ENCODE measurements around the gene CHRNA4.

The CHRNA4 gene

DNA sequence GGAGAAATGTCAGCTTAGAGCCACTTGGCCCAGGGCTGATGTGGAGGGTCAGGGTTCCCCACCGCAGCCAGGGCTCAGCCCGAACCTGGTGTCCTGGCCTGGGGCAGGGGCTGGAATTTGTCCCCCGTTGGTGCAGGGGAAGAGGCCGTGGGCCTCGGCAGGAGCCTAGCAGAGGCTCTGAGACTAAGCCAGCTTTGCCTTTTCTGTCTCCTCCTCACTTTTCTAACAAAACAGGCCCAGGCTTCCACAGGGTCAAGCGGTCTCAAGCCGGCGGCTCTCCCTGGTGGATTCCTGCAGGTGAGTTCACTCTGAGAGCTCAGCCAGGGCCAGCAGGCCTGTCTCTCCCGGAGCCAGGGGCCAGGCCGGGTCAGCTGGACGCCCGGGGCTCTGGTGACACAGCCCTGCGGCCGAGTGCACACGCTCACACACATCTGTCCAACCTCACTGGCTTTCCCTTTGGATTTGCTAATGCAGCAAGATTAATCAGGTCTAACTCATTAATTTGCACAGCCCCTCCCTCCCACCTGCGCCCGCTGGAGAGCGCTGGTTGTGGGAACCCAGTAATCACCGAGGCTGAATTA is 2.9 kb upstream of the CHRNA4 start:
- no peak for DNase-seq (ENCODE audit: low read depth in 2 of 2)

DNA sequence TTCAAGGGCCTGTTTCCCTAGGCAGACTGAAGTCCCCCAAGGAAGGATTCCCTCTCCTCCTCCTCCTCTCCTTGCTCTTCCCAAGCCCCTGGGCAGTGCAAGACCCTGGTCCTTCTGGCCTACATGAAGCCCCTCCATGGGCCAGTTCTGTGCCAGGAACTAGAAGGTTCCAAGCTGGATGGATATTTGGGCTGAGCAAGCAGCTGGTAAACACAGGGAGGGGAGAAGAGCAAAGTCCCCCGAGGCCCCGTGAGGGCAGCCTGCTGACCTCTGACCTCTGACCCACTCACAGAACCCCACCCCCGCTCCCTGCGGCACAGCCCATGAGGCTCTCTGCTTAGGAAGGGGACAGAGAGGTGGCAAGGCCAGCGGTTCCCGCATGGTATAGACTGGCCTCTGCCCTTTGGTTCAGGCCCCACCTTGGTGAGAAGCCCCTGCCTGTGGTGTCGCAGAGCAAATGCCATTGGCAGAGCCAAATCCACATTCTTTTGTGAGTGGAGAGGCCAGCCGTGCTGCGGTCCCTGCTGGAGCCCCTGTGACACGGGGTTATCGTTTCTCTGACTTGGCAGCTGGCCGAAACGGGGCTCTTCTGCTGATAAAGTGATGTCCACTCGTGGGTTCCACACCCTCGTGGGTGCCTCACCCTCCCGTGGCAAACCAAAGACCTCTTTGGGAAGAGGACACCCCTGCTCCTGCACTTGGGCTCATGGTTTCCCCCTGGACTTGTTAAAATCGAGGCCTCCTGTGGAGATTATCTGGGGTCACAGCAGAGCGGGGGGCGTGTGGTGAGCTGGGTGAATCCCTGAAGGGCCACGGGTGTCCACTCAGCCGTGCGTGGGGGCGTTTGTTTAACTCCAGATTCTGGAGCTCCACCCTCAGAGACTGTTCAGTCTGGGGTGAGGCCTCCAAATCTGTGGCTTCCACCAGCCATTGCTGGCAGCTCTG is 2.1 kb upstream of the CHRNA4 start:
- DNase-seq (ENCODE audit: low read depth in 2 of 2) = no peak

DNA sequence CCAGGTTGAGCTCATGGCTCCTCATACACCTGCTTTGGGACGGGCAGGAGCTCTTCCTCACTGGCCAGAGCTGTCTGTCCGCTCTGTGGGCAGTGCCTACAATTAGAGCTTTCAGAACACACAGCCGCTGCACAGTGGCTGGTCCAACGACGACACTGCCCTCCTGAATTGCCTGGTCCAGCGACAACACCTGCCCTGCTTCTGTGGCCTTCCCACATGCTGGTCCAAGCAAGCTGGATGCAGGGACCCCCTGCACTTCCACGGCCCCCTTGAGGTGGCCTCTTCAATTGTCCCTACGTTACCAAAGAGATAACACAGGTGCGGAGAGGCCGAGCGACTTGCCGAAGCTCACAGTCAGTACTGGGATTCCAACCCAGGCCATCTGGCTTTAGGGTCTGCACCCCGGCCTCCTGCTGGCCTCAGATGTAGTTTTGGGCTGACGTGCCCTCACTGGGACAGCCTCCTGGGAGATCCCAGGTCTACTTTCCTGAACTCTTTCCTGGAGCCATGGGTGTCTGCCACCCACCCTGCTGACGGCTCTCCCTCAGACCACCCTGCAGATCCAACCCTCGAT is 1.4 kb upstream of the CHRNA4 start:
- no peak for DNase-seq (ENCODE audit: low read depth in 2 of 2)

DNA sequence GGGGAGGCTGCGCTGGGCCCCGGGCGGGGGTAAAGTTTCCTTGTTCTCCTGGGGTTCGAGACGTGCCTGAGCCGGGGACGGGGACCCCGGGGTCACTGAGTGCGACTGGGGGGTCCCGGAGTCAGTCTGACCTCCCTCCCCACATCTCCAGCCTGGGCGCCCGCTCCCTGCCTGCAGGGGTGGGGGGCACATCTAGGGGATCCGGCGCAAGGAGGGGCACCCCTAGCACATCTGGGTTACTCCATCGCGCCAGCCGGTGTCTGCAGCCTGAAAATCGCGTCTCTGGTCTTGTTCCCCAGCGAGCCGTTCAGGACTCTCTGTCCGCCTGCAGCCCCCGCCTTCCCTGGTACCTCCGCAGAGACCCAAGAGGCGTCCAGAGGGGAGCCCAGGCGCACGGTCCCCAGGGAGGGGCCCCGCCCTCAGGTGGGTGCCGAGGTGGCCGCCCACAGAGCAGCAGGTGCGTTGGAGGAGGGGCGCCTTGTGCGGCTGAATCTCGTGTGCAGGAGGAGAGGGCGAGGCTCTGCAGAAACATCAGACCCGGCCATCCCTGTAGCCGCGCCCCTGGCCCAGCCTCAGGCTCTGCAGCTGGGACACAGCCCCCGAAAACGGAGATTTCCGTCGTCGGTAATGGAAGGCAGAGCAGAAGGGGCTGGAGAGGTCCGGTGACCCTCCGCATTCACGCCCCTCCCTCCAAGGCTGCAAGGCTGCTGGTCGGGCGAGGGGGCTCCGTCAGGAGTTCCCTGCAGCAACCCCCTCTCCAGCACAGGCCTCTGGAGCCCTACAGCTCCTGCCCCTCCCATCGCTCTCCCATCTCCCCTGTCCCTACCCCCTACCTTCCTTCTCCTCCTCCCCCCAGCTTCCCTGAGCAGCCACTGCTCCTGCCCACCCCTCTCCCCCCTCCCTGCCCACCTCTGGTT is 628 bp upstream of the CHRNA4 start:
- DNase-seq (ENCODE audit: low read depth in 2 of 2) = no peak

DNA sequence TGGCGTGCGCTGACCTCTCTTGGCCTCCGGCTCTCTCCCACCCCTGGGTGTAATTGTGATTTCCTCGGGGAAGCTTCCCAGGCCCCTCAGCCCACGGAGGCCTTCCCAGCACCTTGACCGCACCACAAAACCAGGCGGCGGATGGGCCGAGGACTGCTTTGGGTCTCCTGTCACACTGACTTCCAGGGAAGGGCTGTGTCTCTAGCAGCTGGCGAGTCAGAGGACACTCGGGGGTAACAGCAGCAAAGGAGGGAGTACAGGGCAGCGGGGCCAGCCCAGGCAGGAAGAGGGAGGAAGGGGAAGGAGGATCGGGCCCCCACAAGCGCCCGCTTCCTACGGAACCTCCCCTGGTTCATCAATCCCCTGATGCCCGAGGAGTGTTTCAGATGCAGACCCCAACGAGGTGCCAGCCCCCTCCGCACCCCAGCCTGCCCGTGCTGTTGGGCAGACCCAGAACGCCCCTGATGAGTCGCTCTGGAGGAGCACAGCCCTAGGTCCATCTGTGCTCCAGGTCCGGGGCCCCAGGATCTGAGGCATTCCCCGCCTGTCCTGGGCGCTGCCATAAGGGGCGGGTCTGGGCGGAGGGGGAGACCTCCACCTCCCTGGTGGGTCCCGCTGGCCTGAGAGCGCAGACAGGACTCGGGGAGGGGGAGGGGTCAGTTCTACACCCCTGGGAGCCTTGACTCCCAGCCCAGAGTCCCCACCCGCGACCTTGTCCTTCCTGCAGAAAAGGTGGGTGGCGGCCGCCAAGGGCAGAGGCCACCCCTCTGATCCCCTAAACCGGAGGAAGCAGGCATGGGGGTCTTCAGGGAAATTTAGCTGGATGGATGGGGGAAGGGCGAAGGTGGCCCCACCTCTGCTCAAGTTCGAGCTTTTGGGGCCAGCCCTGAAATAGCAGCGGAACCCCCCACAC is 956 bp downstream of the CHRNA4 start:
- DNase-seq (ENCODE audit: low read depth in 2 of 2) = no peak

DNA sequence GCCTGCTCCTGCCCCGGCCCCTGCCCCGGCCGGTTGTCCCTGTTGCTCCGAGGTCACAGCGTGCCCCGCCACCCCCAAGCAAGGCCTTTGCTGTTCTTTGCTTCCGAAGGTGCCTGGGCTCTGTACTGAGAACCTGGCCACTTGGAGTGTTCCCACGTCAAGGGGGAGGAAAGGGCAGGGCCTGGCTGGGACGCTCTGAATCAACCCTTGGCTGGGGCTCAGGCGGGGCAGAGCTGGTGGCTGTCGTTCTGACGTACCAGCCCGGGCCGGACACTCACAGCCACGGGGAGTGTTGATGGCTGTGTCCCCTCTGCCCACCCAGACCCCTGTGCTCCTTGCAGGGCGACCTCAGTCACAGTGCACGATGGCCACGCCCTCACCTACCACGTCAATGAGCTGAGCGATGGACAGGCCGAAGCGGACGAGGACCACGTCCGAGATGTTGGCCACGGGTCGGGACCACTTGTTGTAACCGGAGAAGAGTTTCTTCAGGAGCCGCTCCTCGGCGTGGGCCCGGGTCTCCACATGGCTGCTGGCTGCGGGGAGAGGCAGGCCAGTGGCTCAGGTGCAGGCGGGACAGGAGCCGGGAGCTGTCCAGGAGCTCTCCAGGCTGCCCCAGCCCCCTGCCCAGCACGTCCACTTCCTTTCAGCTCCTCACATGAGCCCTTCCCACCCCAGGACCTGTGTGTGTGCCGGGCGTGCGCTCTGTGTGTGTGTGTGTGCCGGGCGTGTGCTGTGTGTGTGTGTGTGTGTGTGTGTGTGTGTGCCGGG is 1.8 kb downstream of the CHRNA4 start:
- DNase-seq (ENCODE audit: low read depth in 2 of 2) = no peak

DNA sequence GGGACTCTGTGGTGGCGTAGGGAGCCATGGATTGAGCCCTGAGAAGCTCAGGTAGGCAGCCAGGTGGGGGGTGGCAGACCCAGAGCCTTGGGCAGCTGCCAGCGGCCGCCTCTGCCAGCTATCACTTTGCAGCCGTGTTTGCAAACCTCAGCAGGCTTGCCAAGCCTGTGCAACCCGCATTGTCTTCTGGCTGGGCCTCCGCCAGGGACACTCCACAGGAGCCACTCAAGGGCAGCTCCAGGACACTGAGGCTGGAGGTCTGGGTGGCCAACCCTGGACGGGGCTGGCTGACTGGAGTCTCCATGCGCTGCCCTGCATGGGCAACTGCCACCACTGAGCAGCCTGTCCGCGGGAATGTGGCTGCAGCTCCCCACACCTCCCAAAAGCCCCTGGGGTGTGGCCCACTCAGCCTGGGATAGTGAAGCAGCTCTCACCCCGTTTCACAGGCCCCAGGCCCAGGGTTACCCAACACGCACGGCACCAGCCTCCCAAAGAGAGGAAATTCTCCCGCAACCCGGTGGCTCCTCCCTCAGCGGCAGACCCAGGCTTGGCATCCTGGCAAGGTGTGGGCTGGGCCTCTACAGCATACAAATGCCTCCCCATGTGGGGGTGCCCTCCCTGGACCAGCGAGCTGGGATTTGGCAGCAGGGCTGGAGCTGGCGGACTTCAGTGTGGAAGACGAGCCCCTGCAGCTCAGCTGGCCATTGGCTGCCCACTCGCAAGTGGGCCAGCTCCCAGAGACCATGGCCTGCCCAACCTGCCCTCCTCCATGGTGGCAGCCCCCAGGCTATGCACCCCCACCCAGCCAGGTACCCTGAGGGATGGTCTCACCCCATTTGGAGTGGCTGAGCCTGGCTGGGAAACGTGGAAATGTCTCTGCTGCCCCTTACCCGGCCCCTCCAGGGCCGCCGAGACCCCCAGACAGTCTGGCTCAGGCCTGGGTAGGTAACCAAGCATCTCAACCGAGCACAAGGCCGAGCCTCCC is 2.9 kb downstream of the CHRNA4 start:
- no peak for DNase-seq (ENCODE audit: low read depth in 2 of 2)

DNA sequence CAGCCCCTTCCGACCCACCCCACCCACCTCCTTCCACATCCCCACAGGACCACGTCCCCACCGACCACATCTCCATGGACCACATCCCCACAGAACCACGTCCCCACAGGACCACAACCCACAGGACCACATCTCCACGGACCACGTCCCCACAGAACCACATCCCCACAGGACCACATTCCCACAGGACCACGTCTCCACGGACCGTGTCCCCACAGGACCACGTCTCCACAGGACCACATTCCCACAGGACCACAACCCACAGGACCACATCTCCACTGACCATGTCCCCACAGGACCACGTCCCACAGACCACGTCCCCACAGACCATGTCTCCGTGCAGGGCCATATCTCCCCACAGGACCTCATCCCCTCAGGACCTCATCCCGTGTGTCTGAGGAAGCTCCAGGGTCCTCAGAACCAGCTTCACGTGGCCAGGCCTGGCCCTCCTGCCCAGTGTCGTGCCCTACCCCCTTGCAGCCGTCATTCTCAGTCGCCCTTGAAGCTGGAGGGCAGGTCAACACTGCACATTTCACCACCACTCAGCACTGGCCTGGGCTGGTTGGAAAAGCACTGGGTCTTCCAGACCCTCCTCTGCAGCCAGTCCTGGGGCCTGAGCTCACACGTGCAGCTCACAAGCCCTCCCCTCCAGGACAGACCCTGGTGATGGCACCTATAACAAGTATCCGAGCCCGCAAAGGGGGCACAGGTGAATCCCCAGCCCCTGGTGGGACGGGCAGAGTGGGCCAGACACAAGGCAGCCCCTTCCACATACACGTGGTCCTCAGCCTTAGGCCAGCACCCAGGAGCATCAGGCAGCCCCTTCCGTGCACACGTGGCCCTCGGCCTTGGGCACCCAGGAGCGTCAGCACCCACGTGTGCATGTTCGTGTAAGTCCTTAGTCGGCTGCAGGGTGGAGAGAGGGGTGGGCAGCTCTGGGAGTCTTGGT is 3.9 kb downstream of the CHRNA4 start:
- DNase-seq (ENCODE audit: low read depth in 2 of 2) = no peak

DNA sequence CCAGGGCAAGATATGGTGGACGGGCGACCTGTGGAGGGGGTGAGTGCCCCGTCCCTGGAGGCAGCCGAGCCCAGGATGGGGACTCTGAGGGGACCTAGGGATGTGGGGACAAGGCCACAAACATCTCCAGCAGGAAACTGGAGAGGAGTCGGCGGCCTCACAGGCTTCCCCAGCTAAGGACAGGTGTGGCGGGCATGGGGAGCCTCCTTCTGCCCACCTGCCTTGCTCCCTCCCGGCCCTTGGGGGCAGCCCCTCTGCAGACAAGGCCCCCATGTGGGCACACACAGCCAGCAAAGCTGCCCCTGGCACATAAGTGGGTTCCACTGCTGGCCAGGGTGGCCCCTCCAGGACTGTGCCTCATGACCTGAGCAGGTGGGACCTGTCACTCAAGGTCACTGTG is 4.6 kb downstream of the CHRNA4 start:
- DNase-seq (ENCODE audit: low read depth in 2 of 2) = no peak

DNA sequence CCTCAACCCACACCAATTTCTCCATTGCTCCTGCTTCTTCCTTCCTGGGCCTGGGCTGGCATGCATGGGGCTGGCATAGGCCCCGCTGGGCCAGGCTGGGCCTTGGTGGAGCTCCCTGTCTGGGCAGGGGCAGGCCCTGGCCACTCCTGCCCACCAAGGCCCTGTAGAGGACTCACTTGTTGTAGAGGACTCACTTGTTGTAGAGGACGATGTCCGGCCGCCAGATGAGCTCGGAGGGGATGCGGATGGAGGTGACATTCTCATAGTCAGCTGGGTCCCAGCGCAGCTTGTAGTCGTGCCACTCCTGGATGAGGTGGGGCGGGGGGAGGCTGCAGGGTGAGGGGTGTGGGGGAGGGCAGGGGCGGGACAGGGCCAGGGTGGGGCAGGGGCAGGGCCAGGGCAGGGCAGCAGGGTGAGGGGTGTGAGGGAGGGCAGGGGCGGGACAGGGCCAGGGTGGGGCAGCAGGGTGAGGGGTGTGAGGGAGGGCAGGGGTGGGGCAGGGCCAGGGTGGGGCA is 5.3 kb downstream of the CHRNA4 start:
- DNase-seq (ENCODE audit: low read depth in 2 of 2) = no peak

DNA sequence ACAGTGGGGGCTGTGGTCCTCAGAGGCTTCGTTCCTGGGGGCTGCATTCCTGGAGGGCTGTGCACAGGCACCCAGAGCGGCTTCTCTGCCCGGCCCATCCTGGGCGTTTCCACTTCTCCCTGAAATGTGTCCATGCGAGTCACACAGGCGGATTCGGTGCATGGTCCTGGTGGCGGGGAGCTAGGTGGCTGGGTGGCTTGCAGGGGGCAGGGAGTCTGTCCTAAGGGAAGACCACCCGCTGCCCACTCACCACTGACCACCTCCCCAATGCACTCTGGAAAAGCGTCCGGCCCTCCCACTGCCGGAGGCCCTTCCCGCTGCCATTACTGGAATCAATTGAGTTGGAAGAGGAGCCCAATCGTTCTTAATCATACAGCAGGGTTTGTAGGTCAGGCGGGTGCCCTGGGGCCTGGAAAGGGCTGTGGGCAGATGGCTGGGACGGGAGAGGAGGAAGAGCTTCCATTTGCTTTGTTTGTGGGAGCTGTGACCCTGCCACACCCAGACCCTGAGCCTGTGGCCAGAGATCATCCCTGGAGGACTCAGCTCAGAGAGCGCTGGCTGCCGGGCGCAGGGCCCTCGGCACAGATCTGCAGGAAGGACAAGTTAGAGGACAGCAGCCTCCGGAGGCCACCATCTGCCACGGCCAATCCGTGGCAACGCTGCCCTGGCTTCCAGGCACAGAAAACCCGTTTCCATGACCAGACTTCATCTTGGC is 6.4 kb downstream of the CHRNA4 start:
- DNase-seq (ENCODE audit: low read depth in 2 of 2) = no peak

DNA sequence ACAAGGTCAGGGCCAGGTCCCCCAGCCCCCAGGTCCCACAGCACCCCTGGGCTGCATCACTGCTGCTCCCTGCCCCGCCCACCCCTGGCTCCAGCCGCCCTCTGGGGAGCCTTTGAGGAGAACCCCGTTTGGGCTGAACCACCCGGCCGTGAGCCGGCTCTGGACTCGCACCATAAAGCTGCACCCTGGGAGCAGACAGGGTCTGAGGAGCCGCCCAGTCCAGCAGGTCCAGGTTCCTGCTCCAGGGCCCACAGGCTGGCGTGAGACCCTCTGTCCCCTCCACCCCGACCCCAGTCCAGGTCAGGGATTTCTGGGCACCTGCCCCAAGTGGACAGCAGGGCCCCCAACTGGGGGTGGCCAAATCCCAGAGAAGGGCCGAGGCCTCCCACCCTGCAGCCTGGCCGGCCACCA is 8.3 kb downstream of the CHRNA4 start:
- DNase-seq (ENCODE audit: low read depth in 2 of 2) = no peak

DNA sequence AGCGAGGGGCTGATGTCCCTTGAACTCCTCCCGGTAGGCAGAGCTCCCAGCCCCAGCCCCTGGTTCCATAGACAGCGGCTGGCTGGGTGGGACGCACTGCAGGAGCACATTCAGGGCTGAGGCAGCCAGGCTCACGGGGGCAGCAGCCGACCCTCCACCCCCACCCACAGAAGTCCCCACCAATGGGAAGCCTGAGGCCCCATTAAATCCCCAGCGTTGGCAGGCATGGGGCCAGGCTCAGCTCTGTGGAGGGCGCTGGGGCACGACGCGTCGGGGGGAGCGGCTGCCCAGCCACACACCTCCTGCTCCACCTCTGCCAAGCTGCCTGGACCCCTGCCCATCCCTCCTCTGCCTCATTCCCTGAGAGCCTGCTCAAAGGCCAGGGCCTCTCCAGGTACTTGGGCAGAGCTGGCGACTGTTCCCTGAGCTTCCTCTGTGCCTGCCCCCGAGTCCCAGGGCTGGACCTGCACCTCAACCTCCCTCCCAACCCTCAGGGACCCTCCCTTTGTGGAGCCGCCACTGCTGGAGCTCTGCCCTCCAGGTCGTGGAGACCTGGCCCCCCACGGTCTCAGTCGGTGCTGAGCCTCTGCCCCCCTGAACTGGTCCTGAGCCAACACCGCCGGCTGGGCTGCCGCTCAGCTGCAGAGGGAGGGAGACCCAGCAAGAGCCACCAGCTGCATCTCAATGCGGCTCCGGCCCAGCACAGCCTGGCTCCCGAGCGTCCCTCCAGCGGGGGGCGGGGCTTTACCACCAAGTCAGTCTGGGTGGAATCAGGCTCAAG is 9.1 kb downstream of the CHRNA4 start:
- DNase-seq (ENCODE audit: low read depth in 2 of 2) = no peak

DNA sequence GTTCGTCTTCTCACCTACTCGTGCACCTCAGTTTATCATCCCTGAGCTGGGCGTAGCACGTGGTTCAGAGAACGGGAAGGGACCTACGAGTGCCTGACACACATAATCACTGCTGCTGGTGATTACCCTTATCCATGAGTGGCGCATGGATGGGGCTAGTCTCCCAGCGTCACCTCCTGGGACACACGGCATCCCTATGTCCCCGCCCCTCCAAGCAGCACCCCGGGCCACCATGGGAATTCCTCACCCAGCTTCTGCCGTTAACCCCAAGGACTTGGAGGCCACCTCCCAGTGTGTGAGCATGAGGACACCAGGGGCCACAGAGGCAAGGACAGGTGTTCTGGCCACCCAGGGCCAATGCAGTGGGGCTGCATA is 9.8 kb downstream of the CHRNA4 start:
- no peak for DNase-seq (ENCODE audit: low read depth in 2 of 2)

DNA sequence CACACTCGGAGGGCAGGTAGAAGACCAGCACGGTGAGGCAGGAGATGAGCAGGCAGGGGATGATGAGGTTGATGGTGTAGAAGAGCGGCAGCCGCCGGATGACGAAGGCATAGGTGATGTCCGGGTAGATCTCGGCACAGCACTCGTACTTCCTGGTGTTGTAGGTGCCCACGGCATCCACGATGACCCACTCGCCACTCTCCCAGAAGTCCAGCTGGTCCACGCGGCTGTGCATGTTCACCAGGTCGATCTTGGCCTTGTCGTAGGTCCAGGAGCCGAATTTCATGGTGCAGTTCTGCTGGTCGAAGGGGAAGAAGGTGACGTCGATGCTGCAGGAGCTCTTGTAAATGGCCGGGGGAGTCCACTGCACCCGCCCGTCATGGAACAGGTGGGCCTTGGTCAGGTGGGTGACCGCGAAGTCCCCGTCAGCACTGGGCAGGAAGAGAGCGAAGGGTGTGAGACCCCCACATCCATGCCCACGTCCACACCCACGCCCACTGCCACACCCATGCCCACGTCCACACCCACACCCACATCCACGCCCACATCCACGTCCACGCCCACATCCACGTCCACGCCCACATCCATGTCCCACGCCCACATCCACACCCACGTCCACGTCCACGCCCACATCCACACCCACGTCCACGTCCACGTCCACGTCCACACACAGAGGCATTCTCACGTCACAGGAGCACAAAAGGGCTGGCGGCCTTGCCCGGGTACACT is 10.4 kb downstream of the CHRNA4 start:
- DNase-seq (ENCODE audit: low read depth in 2 of 2) = no peak

Measured in stimulated activated CD8-positive, alpha-beta memory T cell treated with anti-CD3 and anti-CD28 coated beads, Interleukin-7, amount 100 ng/mL, for 4 hours (primary cell).